NCI-H1436 (cell line): ENCODE results near the gene STAG1.
"Not testable (repeated sequence)": the region's sequence is repeated elsewhere in the genome, so short reads cannot be mapped to it uniquely, and the experiment has no call there.

Experiments
- DNase-seq: peaks from one replicate; lab custom pipeline; 2025; lab: John Stamatoyannopoulos, UW

The STAG1 gene

GRCh38 chr3:136503056-136503455, 249.1 kb downstream of the STAG1 start:
- DNase-seq, result no peak

GRCh38 chr3:136498919-136499447, 253.2 kb downstream of the STAG1 start:
- DNase-seq, result no peak

GRCh38 chr3:136495213-136495612, 257.0 kb downstream of the STAG1 start:
- no peak for DNase-seq

- no peak for DNase-seq
Observed at GRCh38 chr3:136490646-136491405, 261.4 kb downstream of the STAG1 start.

DNA sequence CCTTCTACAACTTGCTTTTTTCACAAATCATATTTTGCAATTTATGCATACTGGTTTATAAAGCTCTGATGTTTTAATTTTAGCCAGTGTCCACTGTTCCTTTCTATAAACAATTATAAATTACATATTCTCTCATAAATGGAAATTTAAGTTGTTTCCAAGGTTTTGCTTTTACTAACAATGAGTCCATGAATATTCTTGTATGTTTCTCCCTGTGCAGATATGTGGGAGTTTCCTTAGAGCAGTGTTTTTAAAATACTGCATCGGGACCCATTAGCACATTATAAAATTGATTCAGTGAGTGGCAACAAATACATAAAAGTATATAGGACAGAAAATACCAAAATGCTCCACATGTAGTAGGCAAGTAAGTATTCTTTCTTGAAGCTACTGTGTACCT, 266.4 kb downstream of the STAG1 start:
- no peak for DNase-seq

DNA sequence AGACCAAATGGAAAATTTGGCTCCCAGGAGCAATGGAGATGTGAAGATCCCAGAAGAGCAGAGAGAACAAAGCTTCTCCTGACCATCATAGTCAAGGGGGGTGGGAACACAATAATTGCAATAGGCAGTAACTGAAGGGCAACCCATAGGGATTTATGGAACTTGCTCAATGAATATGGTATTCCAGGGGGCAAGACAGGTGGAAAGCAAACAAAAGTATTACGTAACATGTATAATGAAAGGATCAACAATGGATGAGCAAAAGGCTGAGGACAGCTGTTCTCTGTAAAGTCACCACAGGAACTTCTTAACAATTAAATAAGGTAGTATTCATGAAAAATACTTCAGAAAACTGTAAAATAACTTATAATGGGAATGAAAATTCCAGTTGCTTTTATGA, 275.9 kb downstream of the STAG1 start:
- DNase-seq, result no peak

- DNase-seq, result not testable (repeated sequence)
Observed at GRCh38 chr3:136474876-136475275, 277.3 kb downstream of the STAG1 start.

GRCh38 chr3:136473716-136474326, 278.4 kb downstream of the STAG1 start:
- DNase-seq, result no peak

DNA sequence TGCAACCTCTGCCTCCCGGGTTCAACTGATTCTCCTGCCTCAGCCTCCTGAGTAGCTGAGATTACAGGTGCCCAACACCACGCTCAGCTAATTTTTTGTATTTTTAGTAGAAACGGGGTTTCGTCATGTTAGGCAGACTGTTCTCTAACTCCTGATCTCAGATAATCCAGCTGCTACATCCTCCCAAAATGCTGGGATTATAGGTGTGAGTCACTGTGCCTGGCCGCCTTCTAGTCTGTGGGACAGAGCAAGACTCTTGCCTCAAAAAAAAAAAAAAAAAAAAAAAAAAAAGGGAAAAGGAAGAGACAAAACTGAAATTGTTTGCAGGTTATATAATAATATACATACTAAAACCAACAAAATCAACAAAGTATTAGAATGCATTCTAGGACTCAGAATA, 286.9 kb downstream of the STAG1 start:
- DNase-seq, result no peak

- no peak for DNase-seq
Observed at GRCh38 chr3:136464502-136464901, 287.7 kb downstream of the STAG1 start.

DNA sequence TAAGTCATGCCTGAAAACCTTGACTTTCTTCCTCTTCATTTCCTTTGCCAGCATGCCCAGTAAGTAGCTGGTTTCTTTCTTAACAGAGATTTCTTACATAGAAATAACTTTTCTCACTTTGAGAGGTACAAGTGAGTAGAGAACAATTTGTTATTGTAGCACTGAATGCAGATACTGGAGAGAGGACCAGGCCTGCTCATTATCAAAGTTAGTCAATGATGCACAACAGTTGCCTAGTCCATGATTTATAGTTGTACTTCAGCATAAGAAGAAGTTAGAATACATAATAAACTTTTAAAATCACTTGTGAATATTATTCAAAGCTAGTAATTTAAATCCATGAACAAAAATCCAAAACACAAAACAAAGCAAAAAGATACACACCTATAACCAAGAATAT, 289.0 kb downstream of the STAG1 start:
- DNase-seq, result no peak

- no peak for DNase-seq
Observed at GRCh38 chr3:136457793-136458192, 294.4 kb downstream of the STAG1 start.

DNA sequence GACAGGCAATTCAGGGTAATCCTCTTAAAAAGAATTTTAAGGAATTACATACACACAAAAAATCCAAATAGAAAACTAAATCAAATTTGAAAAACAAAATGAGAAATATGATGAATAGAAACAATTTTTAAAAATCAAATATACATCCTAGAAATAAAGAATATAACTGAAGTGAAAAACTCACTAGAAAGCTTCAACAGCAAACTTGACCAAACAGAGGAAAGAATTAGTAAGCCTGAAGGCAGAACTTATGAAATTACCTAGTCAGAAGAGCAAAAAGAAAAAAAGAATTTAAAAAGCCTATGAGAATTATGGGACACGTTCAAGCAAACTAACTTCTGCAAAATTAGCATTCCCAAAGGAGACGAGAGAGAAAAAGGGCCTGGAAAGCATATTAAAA, 296.0 kb downstream of the STAG1 start:
- DNase-seq, result no peak

DNA sequence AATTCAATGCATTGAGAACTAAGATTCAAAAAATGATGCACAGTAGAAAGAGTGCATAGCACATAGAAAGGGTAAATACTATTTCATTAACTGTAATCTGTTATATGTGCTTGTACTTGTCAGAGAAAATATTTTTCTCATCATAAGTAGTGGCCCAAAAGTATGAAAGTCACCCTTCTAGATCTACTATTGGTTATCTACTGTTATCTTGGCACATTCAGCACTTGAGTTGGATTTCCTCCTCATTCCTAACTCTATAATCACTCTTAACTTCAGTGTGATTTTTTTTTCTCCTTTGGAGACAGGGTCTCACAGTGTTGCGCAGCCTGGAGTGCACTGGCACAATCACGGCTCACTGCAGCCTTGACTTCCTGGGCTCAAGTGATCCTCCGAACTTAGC, 307.6 kb downstream of the STAG1 start:
- no peak for DNase-seq

GRCh38 chr3:136437043-136437442, 315.1 kb downstream of the STAG1 start:
- no peak for DNase-seq

- DNase-seq, result no peak
Observed at GRCh38 chr3:136434429-136434828, 317.7 kb downstream of the STAG1 start.

DNA sequence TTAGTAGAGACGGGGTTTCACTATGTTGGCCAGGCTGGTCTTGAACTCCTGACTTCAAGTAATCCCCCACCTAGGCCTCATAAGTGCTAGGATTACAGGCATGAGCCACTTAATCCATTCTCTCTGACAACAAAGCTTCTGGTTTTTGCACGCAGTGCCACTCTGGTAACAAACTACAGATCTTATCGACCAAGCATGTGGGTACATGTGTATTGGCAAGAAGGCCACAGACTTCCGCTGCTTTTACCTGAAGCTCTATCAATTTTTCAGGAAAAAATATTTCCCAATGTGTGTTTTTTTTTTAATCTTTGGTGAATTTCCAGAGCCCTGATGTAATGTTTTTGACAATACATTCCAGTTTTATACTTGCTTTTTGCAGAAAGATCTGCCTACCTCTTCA, 319.5 kb downstream of the STAG1 start:
- no peak for DNase-seq

DNA sequence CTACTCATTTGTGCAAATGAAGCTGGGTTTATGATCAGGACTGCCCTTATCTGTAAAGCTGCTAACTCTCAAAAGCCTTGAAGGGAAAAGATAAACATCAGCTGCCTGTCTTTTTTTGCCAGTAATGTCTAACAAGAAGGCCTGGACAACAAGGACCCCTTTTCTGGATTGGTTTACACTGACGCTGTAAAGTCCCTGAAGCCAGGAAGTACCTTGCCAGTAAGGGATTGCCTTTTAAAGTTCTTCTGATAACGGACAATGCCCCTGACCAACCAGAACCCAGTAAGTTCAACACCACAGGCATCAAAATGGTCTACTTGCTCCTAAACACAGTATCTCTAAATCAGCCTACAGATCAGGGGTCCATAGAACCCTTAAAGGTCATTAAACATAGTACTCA, 324.0 kb downstream of the STAG1 start:
- DNase-seq, result no peak

- no peak for DNase-seq
Observed at GRCh38 chr3:136427236-136427635, 324.9 kb downstream of the STAG1 start.

GRCh38 chr3:136414476-136414875, 337.7 kb downstream of the STAG1 start:
- DNase-seq, result no peak

- DNase-seq, result no peak
Observed at GRCh38 chr3:136412307-136412706, 339.9 kb downstream of the STAG1 start.

GRCh38 chr3:136409549-136409948, 342.6 kb downstream of the STAG1 start:
- DNase-seq, result no peak

DNA sequence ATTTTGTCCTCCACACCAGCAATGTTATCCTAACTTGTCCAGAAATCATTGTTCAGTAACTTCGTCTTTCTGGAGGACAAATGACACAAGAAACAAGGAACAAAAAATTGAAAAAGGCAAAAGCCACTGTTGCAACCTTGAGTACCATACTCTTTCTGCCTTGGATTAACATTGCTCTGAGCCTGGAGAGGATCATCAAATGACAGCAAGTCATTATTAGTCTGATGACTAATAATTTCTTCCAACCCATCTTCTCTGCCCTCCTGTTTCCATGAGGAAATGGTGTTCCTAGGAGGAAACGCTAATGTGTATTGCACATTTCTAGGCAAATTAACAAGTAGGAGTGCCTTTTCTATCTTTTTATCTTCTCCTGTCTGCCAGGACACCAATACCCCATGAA, 348.1 kb downstream of the STAG1 start:
- no peak for DNase-seq

DNA sequence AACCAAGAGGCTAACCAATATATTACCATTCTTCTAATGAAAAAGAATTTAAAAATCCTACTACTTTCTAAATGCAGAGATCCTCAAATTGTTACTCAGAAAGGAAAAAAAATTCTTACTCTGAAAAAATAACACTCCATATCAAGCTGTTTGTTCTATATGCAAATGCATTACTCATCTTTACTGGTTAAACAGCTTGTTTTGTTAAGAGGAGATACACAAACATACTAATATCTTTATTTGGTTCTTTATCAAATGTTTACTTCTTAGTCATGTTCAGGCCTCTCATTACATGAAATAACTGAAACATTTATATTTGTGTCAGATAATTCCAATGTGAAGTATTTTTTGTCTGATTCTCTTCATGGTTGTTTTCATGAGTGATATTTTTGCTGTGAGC, 355.3 kb downstream of the STAG1 start:
- DNase-seq, result no peak
